ENCODE measurements around the gene SOX21.
"Not testable (repeated sequence)": the region's sequence is repeated elsewhere in the genome, so short reads cannot be mapped to it uniquely, and the experiment has no call there.

The SOX21 gene

DNA sequence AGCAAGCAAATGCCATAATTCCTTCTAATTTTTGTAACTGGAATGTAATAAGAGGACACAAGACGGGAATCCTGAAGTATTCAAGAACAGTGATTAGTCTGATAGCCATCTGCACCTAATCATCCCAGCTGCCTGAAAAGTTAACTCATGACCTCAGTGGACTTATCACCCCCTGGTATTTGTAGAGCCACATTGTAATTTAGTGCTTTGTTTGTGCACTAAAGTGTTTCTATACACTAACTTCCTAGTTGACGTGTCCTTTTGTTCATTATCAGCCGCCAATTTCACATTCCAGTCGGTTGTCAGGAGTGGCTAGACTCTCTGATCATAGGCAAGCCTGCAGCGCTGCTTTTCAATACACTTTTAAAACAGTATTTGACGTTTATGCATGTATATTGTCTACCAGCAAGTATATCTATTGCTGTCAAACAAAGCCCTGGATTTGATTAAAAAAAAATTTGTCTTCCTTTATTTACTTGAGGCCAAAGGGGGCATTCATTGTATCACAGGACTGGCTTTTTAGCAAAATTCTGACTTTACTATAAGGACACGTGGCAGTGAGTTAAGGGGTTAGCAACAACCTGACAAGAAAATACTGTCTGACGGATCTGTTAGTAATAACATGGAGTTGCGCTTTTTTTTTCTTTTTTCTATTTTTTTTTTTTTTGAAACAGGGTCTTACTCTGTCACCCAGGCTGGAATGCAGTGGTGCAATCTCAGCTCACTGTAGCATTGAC is 10.4 kb upstream of the SOX21 start:
- H3F3A ChIP-seq (ENCODE audit: insufficient read depth, low read length): no peaks in the 10 kb centered on the region
- no peaks in the 10 kb centered on the region for H3K36me3 ChIP-seq (ENCODE audit: insufficient read depth, low read length)
- H3K27me3 ChIP-seq (ENCODE audit: insufficient read depth, low read length): no peaks in the 10 kb centered on the region
- H3K9me3 ChIP-seq (ENCODE audit: low read length): no peaks in the 10 kb centered on the region
- no peaks in the 10 kb centered on the region for H3K4me1 ChIP-seq (ENCODE audit: insufficient read depth, low read length, severe bottlenecking)
- no peaks in the 10 kb centered on the region for H4K20me1 ChIP-seq (ENCODE audit: insufficient read depth, low read length)
- H3K9me2 ChIP-seq (ENCODE audit: low read depth, low read length): no peaks in the 10 kb centered on the region
- no peak overlapping the region for H2AFZ ChIP-seq (ENCODE audit: low read length)
- H3K27ac ChIP-seq (ENCODE audit: low read depth, low read length, poor library complexity, severe bottlenecking): no peak overlapping the region
- TF ChIP-seq, protein P1, sequence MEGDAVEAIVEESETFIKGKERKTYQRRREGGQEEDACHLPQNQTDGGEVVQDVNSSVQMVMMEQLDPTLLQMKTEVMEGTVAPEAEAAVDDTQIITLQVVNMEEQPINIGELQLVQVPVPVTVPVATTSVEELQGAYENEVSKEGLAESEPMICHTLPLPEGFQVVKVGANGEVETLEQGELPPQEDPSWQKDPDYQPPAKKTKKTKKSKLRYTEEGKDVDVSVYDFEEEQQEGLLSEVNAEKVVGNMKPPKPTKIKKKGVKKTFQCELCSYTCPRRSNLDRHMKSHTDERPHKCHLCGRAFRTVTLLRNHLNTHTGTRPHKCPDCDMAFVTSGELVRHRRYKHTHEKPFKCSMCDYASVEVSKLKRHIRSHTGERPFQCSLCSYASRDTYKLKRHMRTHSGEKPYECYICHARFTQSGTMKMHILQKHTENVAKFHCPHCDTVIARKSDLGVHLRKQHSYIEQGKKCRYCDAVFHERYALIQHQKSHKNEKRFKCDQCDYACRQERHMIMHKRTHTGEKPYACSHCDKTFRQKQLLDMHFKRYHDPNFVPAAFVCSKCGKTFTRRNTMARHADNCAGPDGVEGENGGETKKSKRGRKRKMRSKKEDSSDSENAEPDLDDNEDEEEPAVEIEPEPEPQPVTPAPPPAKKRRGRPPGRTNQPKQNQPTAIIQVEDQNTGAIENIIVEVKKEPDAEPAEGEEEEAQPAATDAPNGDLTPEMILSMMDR (IDR thresholded peaks at IDR 0.05; ENCODE audit: low read length): no peak
- TF ChIP-seq EZH2 (IDR thresholded peaks at IDR 0.05; ENCODE audit: borderline replicate concordance, low read length): no peak
- H3K4me2 ChIP-seq (ENCODE audit: low read length): no peak overlapping the region
- H3K9ac ChIP-seq (ENCODE audit: low read length): no peak overlapping the region
- no peak overlapping the region for H3K4me3 ChIP-seq (ENCODE audit: low read depth, low read length, poor library complexity, severe bottlenecking)
- no peaks in the 10 kb centered on the region for H3K79me2 ChIP-seq (ENCODE audit: insufficient read depth, low read length)

DNA sequence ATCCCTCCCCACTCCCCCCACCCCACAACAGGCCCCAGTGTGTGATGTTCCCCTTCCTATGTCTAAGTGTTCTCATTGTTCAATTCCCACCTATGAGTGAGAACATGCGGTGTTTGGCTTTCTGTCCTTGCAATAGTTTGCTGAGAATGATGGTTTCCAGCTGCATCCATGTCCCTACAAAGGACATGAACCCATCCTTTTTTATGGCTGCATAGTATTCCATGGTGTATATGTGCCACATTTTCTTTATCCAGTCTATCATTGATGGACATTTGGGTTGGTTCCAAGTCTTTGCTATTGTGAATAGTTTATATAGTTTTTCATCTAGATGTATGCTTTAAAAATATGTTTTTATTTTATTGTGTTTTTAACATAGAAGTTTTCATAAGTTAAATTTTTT is 6.4 kb upstream of the SOX21 start:
- H3K79me2 ChIP-seq (ENCODE audit: insufficient read depth, low read length); H3K4me3 ChIP-seq (ENCODE audit: low read depth, low read length, poor library complexity, severe bottlenecking); H3K36me3 ChIP-seq (ENCODE audit: insufficient read depth, low read length); H3K9me3 ChIP-seq (ENCODE audit: low read length); H3K27ac ChIP-seq (ENCODE audit: low read depth, low read length, poor library complexity, severe bottlenecking); H4K20me1 ChIP-seq (ENCODE audit: insufficient read depth, low read length); H3F3A ChIP-seq (ENCODE audit: insufficient read depth, low read length); H3K4me1 ChIP-seq (ENCODE audit: insufficient read depth, low read length, severe bottlenecking); H3K9me2 ChIP-seq (ENCODE audit: low read depth, low read length); H3K4me2 ChIP-seq (ENCODE audit: low read length); H3K9ac ChIP-seq (ENCODE audit: low read length); H3K27me3 ChIP-seq (ENCODE audit: insufficient read depth, low read length); H2AFZ ChIP-seq (ENCODE audit: low read length): not testable (repeated sequence)

DNA sequence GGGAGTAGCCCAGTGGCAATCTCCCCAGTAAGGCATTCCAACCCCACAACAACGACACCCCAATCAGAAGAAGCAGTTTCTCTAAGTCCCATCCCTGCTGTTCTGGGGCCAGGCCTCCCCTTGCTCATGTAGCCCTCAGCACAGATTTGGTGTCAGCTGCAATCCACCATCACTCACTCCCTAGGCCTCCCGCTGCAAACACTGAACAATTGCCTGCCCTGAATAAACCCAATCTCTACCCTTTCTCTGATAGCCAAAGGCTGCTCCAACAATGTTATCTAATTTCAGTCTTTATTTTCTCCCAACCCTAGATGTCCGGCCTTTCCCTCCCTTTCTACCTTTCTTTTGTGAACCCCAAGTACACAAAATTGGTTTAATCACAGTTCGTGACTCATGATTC is 5.6 kb upstream of the SOX21 start:
- Histone ChIP-seq H3K9me3 (ENCODE audit: low read length) (no peaks in the 10 kb centered on the region), H3K79me2 (ENCODE audit: insufficient read depth, low read length) (no peaks in the 10 kb centered on the region)

More for the DNA sequence above, 5.6 kb upstream of the SOX21 start:
- no peak for TF ChIP-seq EZH2 (IDR thresholded peaks at IDR 0.05; ENCODE audit: borderline replicate concordance, low read length)
- TF ChIP-seq, protein P1 (IDR thresholded peaks at IDR 0.05; ENCODE audit: low read length): no peak
- H3K36me3 ChIP-seq (ENCODE audit: insufficient read depth, low read length): no peaks in the 10 kb centered on the region
- H3K9me2 ChIP-seq (ENCODE audit: low read depth, low read length): no peaks in the 10 kb centered on the region
- no peaks in the 10 kb centered on the region for H3F3A ChIP-seq (ENCODE audit: insufficient read depth, low read length)
- no peaks in the 10 kb centered on the region for H3K4me1 ChIP-seq (ENCODE audit: insufficient read depth, low read length, severe bottlenecking)
- no peak overlapping the region for H2AFZ ChIP-seq (ENCODE audit: low read length)
- no peaks in the 10 kb centered on the region for H3K27me3 ChIP-seq (ENCODE audit: insufficient read depth, low read length)
- no peaks in the 10 kb centered on the region for H4K20me1 ChIP-seq (ENCODE audit: insufficient read depth, low read length)
- H3K4me2 ChIP-seq (ENCODE audit: low read length): no peak overlapping the region
- H3K9ac ChIP-seq (ENCODE audit: low read length): no peak overlapping the region
- H3K4me3 ChIP-seq (ENCODE audit: low read depth, low read length, poor library complexity, severe bottlenecking): no peak overlapping the region
- H3K27ac ChIP-seq (ENCODE audit: low read depth, low read length, poor library complexity, severe bottlenecking): no peak overlapping the region
